Activated CD4-positive, alpha-beta memory T cell treated with anti-CD3 and anti-CD28 coated beads, Interleukin-2, amount 10 ng/mL, durations not matched to agents 7 days and 5 days (primary cell): ENCODE data around the gene PKNOX1. TPM values are rescaled to one million over a fixed set of nuclear protein-coding genes. Genes with fewer than 3 reads are reported as not detected.
"Not testable (repeated sequence)": the region's sequence is repeated elsewhere in the genome, so short reads cannot be mapped to it uniquely, and the experiment has no call there.

Experiments used
- CTCF ChIA-PET: fragments of 350-600 bp; sonication (Branson Sonifier 250); formaldehyde crosslinking; loops from one replicate; lab custom pipeline; 2021; ENCODE audit warnings: antibody characterized with exemption, inconsistent platforms; lab: Charles Lee
- POLR2A ChIA-PET: fragments of 350-600 bp; sonication (Branson Sonifier 250); formaldehyde crosslinking; loops from one replicate; lab custom pipeline; 2021; ENCODE audit warnings: antibody characterized with exemption; lab: Charles Lee
- DNase-seq: peaks from one replicate; pipeline ENCODE4 v3.0.0-alpha.2; 2020
- H3K27ac Mint-ChIP-seq: one replicate; pipeline ENCODE4 v1.8.0; 2021; ENCODE audit warnings: mild to moderate bottlenecking, mixed read lengths
- H3K27me3 Mint-ChIP-seq: one replicate; pipeline ENCODE4 v1.8.0; 2021; ENCODE audit warnings: mixed read lengths
- H3K36me3 Mint-ChIP-seq: one replicate; pipeline ENCODE4 v1.8.0; 2021; ENCODE audit warnings: low read depth, mixed read lengths
- H3K4me1 Mint-ChIP-seq: one replicate; pipeline ENCODE4 v1.8.0; 2021; ENCODE audit warnings: mixed read lengths
- H3K4me3 Mint-ChIP-seq: one replicate; pipeline ENCODE4 v1.8.0; 2021; ENCODE audit warnings: mild to moderate bottlenecking, mixed read lengths
- H3K9me3 Mint-ChIP-seq: one replicate; pipeline ENCODE4 v1.8.0; 2021; ENCODE audit warnings: mixed read lengths
- total RNA-seq, 2 experiments: library from RNA; stranded (reverse); gene quantifications; one replicate each; pipeline ENCODE4 v1.2.3, GENCODE V29; 2021

The PKNOX1 gene
- total RNA-seq, 2 experiments from 2014 or later: 27.2 to 33.7 TPM

DNA sequence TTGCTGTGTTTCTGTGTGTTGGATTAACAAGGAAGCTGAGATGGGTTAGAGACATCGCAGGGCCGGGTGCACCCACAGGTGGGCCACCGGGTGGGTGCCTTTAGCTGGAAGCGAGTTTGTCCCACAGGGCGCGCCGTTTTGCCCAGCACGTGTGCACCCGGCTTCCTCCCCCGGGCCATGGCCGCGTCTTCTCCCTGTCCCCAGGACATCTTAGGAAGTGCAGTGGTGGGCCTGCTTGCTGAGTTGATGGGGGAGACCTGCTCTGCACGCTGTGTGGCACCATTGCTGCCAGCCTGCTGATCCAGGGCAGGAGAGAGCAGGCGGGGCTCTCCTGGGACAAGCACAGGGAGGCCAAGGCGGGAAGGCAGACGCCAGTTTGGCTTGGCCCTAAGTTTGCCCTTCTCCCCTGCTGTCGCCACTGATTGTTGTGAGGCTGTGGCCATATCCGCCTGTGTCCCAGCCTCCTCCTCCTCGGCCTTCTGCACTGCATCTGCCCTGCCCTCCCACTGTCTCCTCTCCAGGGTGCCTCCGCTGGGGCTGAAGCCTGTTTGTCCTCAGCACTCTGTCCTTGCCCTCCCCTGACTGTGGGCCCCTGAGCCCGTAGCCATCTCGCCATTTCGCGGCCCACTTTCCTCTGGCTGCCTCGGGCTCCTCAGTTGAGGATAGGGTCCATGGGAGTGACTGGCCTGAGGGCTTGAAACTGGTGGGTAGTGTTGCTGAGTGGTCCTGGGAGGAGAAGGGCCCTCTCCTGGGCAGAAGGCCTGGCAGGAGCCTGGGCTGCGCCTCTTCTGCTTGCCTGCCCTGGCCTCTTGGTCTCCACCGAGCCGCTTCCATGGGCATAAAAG lies 47.6 kb downstream of the PKNOX1 start:
- no peak for DNase-seq
- Mint-ChIP-seq H3K36me3 (peaks cover 38% of the 10 kb centered on the region), H3K4me1 (no peaks in the 10 kb centered on the region), H3K4me3 (no peak overlapping the region), H3K27me3 (no peaks in the 10 kb centered on the region), H3K27ac (no peak overlapping the region), H3K9me3 (no peaks in the 10 kb centered on the region)
- ChIA-PET CTCF (no interaction called here), POLR2A (no interaction called here)

DNA sequence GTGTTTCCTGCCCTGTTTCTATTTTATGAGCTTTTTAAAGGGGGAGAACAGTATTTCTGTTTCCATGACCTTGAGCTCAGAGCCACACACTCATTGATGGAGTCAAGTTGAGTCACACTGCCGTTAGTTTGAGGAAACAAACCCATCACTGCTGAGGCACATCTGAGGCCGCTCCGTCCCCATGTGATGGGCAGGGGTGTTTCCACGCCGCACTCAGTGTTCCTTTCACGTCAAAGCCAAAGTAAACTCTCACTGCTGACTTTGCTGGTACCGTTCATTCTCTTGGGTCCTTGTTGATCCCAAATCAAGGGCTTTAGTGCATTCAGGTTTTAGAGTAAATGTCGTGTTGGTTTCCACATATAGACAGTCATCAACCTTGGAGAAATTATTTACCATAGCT lies 48.8 kb downstream of the PKNOX1 start:
- H3K27me3 Mint-ChIP-seq: no peaks in the 10 kb centered on the region
- no peaks in the 10 kb centered on the region for H3K9me3 Mint-ChIP-seq
- ChIA-PET CTCF (no interaction called here), POLR2A (no interaction called here)
- H3K4me3 Mint-ChIP-seq: no peak overlapping the region
- no peaks in the 10 kb centered on the region for H3K4me1 Mint-ChIP-seq
- peaks cover 44% of the 10 kb centered on the region for H3K36me3 Mint-ChIP-seq
- H3K27ac Mint-ChIP-seq: no peak overlapping the region
- DNase-seq: no peak

- H3K36me3 Mint-ChIP-seq: peaks cover 55% of the 10 kb centered on the region
- ChIA-PET POLR2A (no interaction called here), CTCF (interaction anchor here (0.5 kb wide), 1 partner anchor 10 kb away, joined by 4 read pairs; no protein-coding TSS in a partner anchor)
- no peaks in the 10 kb centered on the region for H3K9me3 Mint-ChIP-seq
- no peak overlapping the region for H3K27ac Mint-ChIP-seq
- no peaks in the 10 kb centered on the region for H3K27me3 Mint-ChIP-seq
- H3K4me3 Mint-ChIP-seq: no peak overlapping the region
- no peaks in the 10 kb centered on the region for H3K4me1 Mint-ChIP-seq
- DNase-seq: no peak
These were observed 50.2 kb downstream of the PKNOX1 start for GRCh38 chr21:43024439-43025136.

DNA sequence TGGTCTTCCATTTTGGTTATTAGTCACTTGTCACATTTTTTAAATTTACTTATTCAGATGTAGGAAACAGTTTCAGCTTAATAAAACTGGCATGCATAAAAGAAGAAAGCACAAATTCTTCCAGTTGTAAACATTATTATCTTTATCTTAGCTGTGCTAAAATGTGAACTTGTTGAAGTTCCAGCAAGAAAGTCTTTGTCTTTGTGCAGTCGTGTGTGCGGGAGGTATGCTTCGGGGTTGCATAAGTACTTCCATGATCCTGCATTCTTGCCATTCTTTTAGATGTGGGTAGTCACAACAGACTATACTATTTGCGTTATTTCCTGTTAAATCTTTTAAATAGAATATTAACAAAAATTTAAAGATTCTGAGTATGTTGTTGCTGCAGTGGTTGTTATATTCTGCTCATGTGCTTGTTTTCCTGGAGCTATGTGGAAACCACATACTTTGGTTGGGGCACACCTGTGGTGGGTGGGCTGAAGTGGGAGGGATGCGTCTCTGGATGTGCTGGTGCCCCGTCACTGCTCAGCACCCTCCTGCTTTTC lies 51.3 kb downstream of the PKNOX1 start:
- H3K4me3 Mint-ChIP-seq: no peak overlapping the region
- ChIA-PET POLR2A (no interaction called here), CTCF (no interaction called here)
- no peaks in the 10 kb centered on the region for H3K27me3 Mint-ChIP-seq
- peaks cover 55% of the 10 kb centered on the region for H3K36me3 Mint-ChIP-seq
- DNase-seq: no peak
- H3K27ac Mint-ChIP-seq: no peak overlapping the region
- no peaks in the 10 kb centered on the region for H3K4me1 Mint-ChIP-seq
- no peaks in the 10 kb centered on the region for H3K9me3 Mint-ChIP-seq

GRCh38 chr21:43027846-43028731 lies 53.7 kb downstream of the PKNOX1 start:
- Mint-ChIP-seq H3K4me1 (no peaks in the 10 kb centered on the region), H3K9me3 (no peaks in the 10 kb centered on the region), H3K4me3 (no peak overlapping the region), H3K27me3 (no peaks in the 10 kb centered on the region), H3K36me3 (peaks cover 49% of the 10 kb centered on the region), H3K27ac (no peak overlapping the region)
- POLR2A ChIA-PET: no interaction called here
- CTCF ChIA-PET: no interaction called here
- no peak for DNase-seq

- Mint-ChIP-seq H3K4me3 (no peak overlapping the region), H3K27ac (no peak overlapping the region), H3K4me1 (no peaks in the 10 kb centered on the region), H3K9me3 (no peaks in the 10 kb centered on the region), H3K27me3 (no peaks in the 10 kb centered on the region), H3K36me3 (peaks cover 41% of the 10 kb centered on the region)
- no peak for DNase-seq
- CTCF ChIA-PET: no interaction called here
- POLR2A ChIA-PET: no interaction called here
These were observed 55.4 kb downstream of the PKNOX1 start for GRCh38 chr21:43029785-43030184.

GRCh38 chr21:43031121-43031619 lies 56.8 kb downstream of the PKNOX1 start:
- DNase-seq: no peak
- Mint-ChIP-seq H3K4me1 (no peaks in the 10 kb centered on the region), H3K36me3 (peaks cover 34% of the 10 kb centered on the region), H3K27ac (no peak overlapping the region), H3K27me3 (no peaks in the 10 kb centered on the region), H3K9me3 (no peaks in the 10 kb centered on the region), H3K4me3 (no peak overlapping the region)
- CTCF ChIA-PET: no interaction called here
- POLR2A ChIA-PET: no interaction called here

- H3K27ac Mint-ChIP-seq: no peak overlapping the region
- peaks cover 14% of the 10 kb centered on the region for H3K36me3 Mint-ChIP-seq
- H3K4me1 Mint-ChIP-seq: no peaks in the 10 kb centered on the region
- H3K27me3 Mint-ChIP-seq: no peaks in the 10 kb centered on the region
- ChIA-PET CTCF (no interaction called here), POLR2A (no interaction called here)
- DNase-seq: no peak
- no peaks in the 10 kb centered on the region for H3K9me3 Mint-ChIP-seq
- H3K4me3 Mint-ChIP-seq: no peak overlapping the region
These were observed 59.7 kb downstream of the PKNOX1 start for GRCh38 chr21:43034101-43034500.

GRCh38 chr21:43034826-43035225 lies 60.5 kb downstream of the PKNOX1 start:
- DNase-seq: no peak
- Mint-ChIP-seq H3K27me3 (no peaks in the 10 kb centered on the region), H3K9me3 (no peaks in the 10 kb centered on the region), H3K27ac (no peak overlapping the region), H3K4me1 (no peaks in the 10 kb centered on the region), H3K36me3 (peaks cover 8% of the 10 kb centered on the region), H3K4me3 (no peak overlapping the region)
- ChIA-PET POLR2A (no interaction called here), CTCF (no interaction called here)

GRCh38 chr21:43036889-43037288 lies 62.5 kb downstream of the PKNOX1 start:
- DNase-seq, H3K4me1 Mint-ChIP-seq, H3K27me3 Mint-ChIP-seq, CTCF ChIA-PET, H3K36me3 Mint-ChIP-seq, H3K27ac Mint-ChIP-seq, POLR2A ChIA-PET, H3K4me3 Mint-ChIP-seq, H3K9me3 Mint-ChIP-seq: not testable (repeated sequence)

- H3K27ac Mint-ChIP-seq, DNase-seq, H3K4me3 Mint-ChIP-seq, H3K36me3 Mint-ChIP-seq, POLR2A ChIA-PET, H3K9me3 Mint-ChIP-seq, H3K4me1 Mint-ChIP-seq, CTCF ChIA-PET, H3K27me3 Mint-ChIP-seq: not testable (repeated sequence)
These were observed 63.7 kb downstream of the PKNOX1 start for GRCh38 chr21:43037918-43038658.

GRCh38 chr21:43038659-43039044 lies 64.3 kb downstream of the PKNOX1 start:
- H3K4me3 Mint-ChIP-seq, CTCF ChIA-PET, H3K27ac Mint-ChIP-seq, POLR2A ChIA-PET, H3K27me3 Mint-ChIP-seq, H3K4me1 Mint-ChIP-seq, H3K36me3 Mint-ChIP-seq, DNase-seq, H3K9me3 Mint-ChIP-seq: not testable (repeated sequence)
